GDM1 (cell line): ENCODE results near the gene TARDBP.
"Not testable (repeated sequence)": the region's sequence is repeated elsewhere in the genome, so short reads cannot be mapped to it uniquely, and the experiment has no call there.

Experiments
- DNase-seq: peaks from one replicate; lab custom pipeline; 2025; lab: John Stamatoyannopoulos, UW

TARDBP gene

GRCh38 chr1:11012260-11013159 lies at the start of gene TARDBP:
Gene TARDBP (plus strand): TSS chr1:11012654. CDS start chr1:11013728, 1,074 bp downstream.
- peak; percentile 81 for DNase-seq

GRCh38 chr1:10965546-10966226 lies 46.8 kb upstream of the TARDBP start:
- peak; percentile 52 for DNase-seq

GRCh38 chr1:10967090-10967489 lies 45.4 kb upstream of the TARDBP start:
- DNase-seq, result no peak

GRCh38 chr1:10968411-10968826 lies 44.0 kb upstream of the TARDBP start:
- no peak for DNase-seq

- DNase-seq, result no peak
These were observed 43.0 kb upstream of the TARDBP start for GRCh38 chr1:10969267-10969970.

GRCh38 chr1:10969971-10970332 lies 42.5 kb upstream of the TARDBP start:
- no peak for DNase-seq

- no peak for DNase-seq
These were observed 38.9 kb upstream of the TARDBP start for GRCh38 chr1:10973552-10973951.

- DNase-seq, result no peak
These were observed 38.2 kb upstream of the TARDBP start for GRCh38 chr1:10973956-10974881.

- no peak for DNase-seq
These were observed 36.7 kb upstream of the TARDBP start for GRCh38 chr1:10975567-10976326.

GRCh38 chr1:10978719-10979118 lies 33.7 kb upstream of the TARDBP start:
- DNase-seq, result no peak

- no peak for DNase-seq
These were observed 33.0 kb upstream of the TARDBP start for GRCh38 chr1:10979483-10979920.

GRCh38 chr1:10980094-10980577 lies 32.3 kb upstream of the TARDBP start:
- no peak for DNase-seq

- no peak for DNase-seq
These were observed 31.4 kb upstream of the TARDBP start for GRCh38 chr1:10980841-10981727.

GRCh38 chr1:10986525-10986890 lies 25.9 kb upstream of the TARDBP start:
- DNase-seq, result no peak

GRCh38 chr1:10987840-10988417 lies 24.5 kb upstream of the TARDBP start:
- no peak for DNase-seq

- DNase-seq, result no peak
These were observed 23.4 kb upstream of the TARDBP start for GRCh38 chr1:10989095-10989494.

- DNase-seq, result not testable (repeated sequence)
These were observed 22.4 kb upstream of the TARDBP start for GRCh38 chr1:10989920-10990516.

GRCh38 chr1:10990828-10991227 lies 21.6 kb upstream of the TARDBP start:
- DNase-seq, result no peak

GRCh38 chr1:10992004-10992403 lies 20.4 kb upstream of the TARDBP start:
- not testable (repeated sequence) for DNase-seq
